ENCODE measurements around the gene RNF13.

DNA sequence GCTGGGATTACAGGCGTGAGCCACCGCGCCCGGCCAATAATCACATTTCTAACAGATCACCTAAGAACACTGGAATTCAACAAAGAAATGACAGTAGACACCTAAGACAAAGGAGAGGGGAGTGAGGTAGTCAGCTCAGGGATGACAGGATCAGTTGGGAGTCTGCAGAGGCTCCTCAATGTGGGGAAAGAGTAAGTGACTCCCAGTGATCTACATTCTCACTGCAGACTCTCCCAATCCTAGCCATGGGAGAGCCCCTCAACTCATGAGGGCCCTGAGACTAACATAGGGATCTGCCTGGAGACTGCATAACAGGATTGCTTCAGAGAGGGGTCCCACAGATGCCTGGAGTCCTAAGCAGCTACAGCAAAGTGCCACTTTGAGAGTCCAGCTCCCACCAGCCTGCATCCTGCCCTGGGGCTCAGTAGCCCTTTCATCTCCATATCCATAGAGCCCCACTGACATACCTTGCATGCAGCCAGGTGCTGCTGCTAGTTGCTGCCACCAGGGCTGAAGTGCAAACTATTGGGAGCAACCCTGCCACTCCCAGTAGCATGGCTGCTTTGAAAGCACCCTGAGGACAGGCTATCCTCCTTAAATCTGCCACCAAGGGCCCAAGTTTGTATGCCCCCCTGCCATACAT is 179.5 kb downstream of the RNF13 start:
- TF ChIP-seq, protein P1, sequence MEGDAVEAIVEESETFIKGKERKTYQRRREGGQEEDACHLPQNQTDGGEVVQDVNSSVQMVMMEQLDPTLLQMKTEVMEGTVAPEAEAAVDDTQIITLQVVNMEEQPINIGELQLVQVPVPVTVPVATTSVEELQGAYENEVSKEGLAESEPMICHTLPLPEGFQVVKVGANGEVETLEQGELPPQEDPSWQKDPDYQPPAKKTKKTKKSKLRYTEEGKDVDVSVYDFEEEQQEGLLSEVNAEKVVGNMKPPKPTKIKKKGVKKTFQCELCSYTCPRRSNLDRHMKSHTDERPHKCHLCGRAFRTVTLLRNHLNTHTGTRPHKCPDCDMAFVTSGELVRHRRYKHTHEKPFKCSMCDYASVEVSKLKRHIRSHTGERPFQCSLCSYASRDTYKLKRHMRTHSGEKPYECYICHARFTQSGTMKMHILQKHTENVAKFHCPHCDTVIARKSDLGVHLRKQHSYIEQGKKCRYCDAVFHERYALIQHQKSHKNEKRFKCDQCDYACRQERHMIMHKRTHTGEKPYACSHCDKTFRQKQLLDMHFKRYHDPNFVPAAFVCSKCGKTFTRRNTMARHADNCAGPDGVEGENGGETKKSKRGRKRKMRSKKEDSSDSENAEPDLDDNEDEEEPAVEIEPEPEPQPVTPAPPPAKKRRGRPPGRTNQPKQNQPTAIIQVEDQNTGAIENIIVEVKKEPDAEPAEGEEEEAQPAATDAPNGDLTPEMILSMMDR (IDR thresholded peaks at IDR 0.05), result no peak
- TF ChIP-seq POLR2AphosphoS5 (IDR thresholded peaks at IDR 0.05), result no peak
- no peak for TF ChIP-seq POLR2A (IDR thresholded peaks at IDR 0.05)

All from breast epithelium (tissue), 3 donors.